ENCODE data around the gene ZBTB6.

GRCh38 chr9:122918310-122918709 is 5.2 kb upstream of the ZBTB6 start:
- TF ChIP-seq CTCF (conservative IDR thresholded peaks at IDR 0.05 in 1 of 2, IDR thresholded peaks at IDR 0.05 in 1 of 2; ENCODE audit: extremely low read depth in 1 of 2, insufficient read depth in 1 of 2, low read depth in 1 of 2, low read length in 2 of 2) (no peak), EZH2 (IDR thresholded peaks at IDR 0.05; ENCODE audit: borderline replicate concordance, low read length) (no peak)

Measured in mammary epithelial cell (primary cell).